NCI-H526 treated with DMSO at 0.1 percent for 48 hours (cell line): ENCODE results near the gene SMDT1.
A peak's percentile ranks its signal among the peaks of the same experiment; 100 is the strongest.
"Not testable (repeated sequence)": the region's sequence is repeated elsewhere in the genome, so short reads cannot be mapped to it uniquely, and the experiment has no call there.

Experiments
- DNase-seq: peaks from one replicate; lab custom pipeline; 2025; lab: John Stamatoyannopoulos, UW

The SMDT1 gene

DNA sequence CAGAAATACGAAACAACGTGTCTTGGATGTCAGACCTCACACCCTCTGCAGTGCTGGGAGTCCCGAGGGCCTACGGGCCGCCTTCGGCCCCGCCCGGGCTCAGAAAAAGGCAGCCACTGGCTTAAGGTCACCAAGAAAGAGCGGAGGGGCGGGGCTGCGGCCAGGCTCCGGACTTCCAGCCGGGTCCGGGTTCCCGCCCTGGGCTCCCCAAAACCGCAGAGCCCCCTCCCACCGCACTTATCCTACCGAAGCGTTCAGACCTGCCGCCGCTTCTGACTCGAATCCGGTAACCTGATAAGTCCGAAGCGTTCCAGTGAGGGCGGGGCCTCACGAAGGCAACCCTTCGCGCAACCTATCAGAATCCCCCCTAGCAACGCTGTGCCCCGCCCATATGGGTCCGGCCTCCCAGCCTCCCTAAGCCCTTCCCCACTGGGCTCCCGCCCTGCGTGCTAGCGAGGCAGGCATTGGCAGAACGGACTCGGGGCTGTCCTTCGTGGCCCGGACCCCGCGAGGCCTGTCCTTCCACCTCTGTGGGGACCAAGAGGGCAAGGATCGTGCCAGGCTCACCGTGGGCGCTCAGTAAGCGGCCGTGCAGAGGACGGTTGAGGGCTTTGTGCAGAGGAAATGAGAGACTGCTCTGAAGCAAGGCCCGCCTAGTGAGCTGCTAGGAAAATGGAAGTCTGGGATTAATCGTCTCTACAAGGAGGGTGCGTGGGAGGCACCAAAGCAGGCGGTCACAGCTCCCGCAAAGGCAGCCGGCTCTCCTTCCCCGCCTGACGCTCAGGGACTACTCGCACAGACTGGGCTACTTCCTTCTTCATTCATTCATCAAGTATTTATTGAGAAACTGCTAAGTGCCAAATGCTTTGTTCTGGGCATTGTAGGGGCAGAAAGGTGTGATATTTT lies 8.7 kb upstream of the SMDT1 start, which contains the start of gene NAGA:
Gene NAGA (minus strand): TSS at position 296 of the 906 bp plus-strand sequence. CDS start 515 bp downstream, outside the sequence.
- DNase-seq, result peak; percentile 82

GRCh38 chr22:42071508-42071907 lies 8.0 kb upstream of the SMDT1 start:
- DNase-seq, result not testable (repeated sequence)

DNA sequence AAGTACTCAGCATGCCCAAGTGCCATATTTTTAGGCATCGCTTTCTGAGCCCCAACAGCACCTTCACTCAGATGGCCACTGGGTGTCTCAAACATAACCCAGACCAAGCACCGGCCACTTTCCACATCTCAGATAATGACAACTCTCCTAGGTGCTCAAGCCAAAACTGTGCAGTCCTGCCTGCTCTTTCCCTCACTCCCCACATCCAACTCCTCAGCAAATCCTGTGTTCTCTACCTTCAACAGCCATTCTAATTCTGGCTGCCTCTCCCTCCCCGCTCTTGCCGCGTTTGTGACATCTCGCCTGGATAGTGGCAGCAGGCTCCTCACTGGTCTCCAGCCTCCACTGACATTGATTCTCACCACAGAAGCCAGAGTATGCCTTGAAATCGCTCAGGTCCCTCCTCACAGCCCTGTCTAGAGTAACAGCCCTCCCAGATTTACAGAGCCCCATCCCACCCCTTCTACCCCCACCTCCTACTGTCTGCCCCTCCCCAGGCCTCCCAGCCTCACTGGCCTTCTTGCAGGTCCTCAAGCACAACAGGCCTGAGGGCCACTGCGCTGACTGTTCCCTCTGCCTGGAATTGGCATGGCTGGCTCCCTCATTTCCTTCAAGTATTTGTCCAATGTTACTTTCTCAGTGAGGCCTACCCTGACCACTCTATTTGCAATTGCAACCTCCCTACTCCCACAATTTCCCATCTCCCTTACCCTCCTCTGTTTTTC lies 6.7 kb upstream of the SMDT1 start:
- DNase-seq, result no peak

- no peak for DNase-seq
These were observed 5.9 kb upstream of the SMDT1 start for GRCh38 chr22:42073621-42074041.

DNA sequence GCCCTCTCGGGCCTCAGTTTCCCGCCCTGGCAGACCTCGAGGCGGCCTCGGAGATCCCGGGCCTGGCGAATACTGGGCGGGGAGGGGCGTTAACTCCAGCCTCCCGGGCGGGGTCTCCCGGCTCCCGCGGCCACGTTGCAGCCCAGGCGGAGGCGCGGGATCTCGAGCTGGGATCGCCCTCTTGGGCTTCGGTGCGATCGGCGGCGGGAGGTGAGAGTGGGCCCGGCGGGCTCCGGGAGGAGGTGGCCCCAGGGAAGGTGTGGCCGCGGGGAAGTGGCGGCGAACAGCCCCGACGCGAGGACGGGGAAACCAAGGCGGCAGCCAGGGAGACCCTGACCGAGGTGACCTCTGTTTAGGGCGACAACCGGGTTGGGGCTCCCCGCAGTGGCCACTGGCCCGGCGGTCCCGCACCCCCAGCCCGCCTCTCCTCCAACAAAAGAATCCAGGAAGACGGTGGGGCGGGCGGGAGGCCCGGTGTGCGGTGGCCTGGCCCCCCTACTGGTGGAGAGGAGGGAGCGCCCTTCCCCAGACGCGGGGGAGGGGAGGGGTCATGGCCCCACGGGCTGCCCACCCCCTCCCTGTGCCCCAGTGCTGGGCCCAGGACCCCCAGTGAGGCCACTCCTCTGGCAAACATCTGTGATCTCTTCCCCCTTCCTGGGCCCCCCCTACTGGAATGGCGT lies 5.2 kb upstream of the SMDT1 start, which contains the start of gene PHETA2:
Gene PHETA2 (plus strand): TSS at position 117 of the 680 bp plus-strand sequence. CDS start 3,046 bp downstream, outside the sequence.
- DNase-seq, result no peak

DNA sequence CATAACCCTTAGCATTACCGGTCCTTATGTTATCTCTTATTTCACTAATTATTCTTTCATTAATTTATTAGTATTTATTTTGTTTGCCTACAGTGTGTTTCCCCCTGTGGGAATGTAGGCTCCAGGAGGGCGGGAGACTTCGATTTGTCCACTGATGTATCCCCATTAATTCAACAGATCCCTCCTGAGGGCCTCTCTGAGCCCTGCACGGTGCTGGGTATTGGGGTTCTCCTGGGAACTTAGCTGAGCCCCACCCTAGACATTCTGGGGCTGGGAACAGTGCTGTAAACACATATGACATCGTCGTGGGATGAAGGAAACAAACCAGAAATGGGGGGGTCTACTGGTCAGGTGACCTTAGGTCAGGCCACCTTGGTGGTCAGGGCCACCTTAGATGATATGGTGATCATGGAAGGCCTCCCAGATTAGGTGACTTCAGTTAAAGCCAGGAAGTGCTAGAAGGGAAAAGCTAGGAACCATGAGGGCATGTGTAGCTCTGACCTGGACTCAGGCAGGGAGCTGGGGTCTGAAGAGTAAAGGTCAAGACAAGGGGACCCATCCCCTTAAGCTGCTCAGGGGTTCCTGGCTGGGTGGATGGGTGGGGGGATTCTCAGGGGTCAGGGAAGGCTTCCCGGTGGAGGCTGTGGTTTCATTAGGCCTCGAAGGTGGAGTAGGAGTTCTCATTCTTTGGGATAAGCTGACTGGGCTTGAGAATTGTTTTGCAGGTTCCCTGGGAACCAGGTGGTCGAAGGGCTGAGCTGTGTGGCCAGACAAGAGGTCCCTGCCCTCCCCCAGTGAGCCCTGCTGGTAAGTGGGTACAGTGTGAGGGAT lies 4.4 kb upstream of the SMDT1 start:
- no peak for DNase-seq

DNA sequence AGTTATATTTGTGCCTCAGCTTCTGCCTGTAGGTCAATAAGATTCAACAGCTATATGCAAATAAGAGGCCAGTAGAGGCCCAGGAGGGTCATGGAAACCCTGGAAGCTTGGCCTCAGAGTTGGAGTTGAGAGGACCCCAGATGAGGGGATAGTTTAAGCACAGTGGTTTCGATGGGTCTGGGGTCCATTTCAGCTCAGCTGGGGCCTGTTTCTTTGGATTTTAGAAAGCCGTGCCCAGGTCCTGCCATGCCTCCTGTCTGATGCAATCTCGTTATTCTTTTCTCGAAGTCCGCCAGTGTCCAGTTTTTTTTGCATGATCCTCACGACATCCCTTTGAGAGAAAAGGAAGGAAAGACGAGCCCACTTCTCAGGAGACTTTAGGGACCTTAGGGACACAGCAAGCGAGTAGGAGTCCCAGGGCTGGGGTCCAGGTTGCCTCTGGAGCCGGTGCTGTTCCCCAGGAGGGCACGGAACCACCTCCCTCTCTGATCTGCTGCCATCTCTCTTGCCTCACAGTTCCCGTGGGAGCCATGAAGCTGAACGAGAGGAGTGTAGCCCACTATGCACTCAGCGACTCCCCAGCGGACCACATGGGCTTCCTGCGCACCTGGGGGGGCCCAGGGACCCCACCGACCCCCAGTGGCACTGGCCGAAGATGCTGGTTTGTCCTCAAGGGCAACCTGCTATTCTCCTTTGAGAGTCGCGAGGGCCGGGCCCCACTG lies 2.6 kb upstream of the SMDT1 start:
- DNase-seq, result no peak

DNA sequence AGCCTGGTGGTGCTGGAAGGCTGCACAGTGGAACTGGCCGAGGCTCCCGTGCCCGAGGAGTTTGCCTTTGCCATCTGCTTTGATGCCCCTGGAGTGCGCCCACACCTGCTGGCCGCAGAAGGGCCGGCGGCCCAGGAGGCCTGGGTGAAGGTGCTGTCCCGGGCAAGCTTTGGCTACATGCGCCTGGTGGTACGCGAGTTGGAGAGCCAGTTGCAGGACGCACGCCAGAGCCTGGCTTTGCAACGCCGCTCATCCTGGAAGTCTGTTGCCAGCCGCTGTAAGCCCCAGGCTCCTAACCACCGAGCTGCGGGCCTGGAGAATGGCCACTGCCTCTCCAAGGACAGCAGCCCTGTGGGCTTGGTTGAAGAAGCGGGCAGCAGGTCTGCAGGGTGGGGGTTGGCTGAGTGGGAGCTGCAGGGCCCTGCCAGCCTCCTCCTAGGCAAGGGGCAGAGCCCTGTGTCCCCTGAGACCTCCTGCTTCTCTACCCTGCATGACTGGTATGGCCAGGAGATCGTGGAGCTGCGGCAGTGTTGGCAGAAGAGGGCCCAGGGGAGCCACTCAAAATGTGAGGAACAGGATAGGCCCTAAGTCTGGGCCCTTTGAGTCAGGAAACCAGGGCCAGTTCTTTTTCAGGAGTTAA lies 1.9 kb upstream of the SMDT1 start:
- DNase-seq, result no peak

GRCh38 chr22:42078469-42079318 lies 806 bp upstream of the SMDT1 start:
- DNase-seq, result no peak

DNA sequence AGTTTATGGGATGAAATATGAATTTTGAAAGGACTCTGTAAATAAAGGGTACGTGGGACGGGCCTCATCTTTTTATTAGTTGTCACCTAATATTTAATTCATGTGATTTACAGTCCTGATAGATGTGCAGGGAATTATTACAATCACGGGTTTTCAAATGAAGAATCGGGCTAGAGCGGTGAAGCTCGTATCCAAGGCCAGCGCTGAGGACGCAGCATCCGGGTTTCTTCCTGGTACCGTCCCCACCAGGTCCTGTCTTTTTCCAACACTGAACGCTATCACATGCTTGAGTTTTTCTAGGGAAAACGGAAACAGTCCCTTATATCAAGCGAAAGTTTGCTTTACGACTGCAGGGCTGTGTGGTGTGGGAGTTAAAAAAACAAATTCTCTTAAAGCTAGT lies 787 bp downstream of the SMDT1 start:
- DNase-seq, result no peak

- DNase-seq, result no peak
These were observed 3.6 kb downstream of the SMDT1 start for GRCh38 chr22:42083119-42083518.

GRCh38 chr22:42084874-42085273 lies 5.4 kb downstream of the SMDT1 start:
- no peak for DNase-seq

DNA sequence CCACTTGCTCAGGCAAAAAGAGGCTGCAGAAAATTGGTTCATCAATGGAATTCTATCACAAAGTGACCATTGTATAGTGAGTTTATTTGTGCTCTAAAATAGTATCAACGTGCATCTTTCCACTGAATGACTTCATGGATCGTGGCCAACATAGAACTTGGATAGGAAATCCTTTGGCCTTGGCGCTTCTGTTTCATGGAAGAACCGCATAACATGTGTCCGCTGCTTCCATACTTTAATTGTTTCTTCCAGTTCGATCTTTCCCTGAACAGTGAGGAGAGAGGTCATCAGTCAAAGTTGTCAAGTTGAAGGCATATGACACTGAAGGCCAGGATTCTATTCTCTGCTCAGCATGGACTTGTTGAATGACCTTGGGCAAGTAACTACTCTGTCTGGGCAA lies 6.6 kb downstream of the SMDT1 start:
- DNase-seq, result no peak

GRCh38 chr22:42090596-42091454 lies 11.3 kb downstream of the SMDT1 start, which contains the start of gene NDUFA6:
Gene NDUFA6, minus strand, starts transcription at chr22:42090772. Its CDS starts 28 bp downstream, at chr22:42090744.
- peak; percentile 95 for DNase-seq

- no peak for DNase-seq
These were observed 11.9 kb downstream of the SMDT1 start for GRCh38 chr22:42091455-42091782.

GRCh38 chr22:42101199-42101598 lies 21.7 kb downstream of the SMDT1 start:
- DNase-seq, result no peak

DNA sequence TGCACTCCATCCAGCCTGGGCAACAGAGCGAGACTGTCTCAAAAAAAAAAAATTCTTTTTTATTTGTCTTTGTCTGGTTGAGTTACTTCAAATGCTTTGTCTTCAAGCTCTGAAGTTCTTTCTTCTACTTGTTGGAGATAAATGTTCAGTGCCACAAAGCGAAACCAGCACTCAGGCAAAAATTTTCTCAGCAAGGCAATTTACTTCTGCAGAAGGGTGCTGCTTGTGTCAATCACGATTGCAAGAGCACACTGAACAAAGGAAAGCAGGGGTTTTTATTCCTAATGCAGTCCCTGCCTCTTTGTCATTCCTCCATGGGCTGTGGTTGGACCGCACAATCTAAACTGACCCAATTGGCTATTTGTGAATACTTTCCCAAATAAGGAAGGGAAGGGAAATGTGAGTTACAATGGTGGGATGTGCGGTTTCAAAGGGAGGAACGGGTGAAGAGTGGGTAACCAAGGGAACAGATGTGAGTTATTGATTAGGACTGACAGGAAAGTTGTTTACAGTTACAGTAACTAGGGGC lies 24.9 kb downstream of the SMDT1 start:
- not testable (repeated sequence) for DNase-seq

- no peak for DNase-seq
These were observed 29.3 kb downstream of the SMDT1 start for GRCh38 chr22:42108848-42109247.
